ENCODE measurements around the gene CCR6.
"Not testable (repeated sequence)": the region's sequence is repeated elsewhere in the genome, so short reads cannot be mapped to it uniquely, and the experiment has no call there.

The CCR6 gene

GRCh38 chr6:167182913-167183314 lies 60.0 kb downstream of the CCR6 start:
- not testable (repeated sequence) for H3K4me3 ChIP-seq (ENCODE audit: low read depth in 1 of 2, low read length in 2 of 2); H3K27me3 ChIP-seq (ENCODE audit: low read depth, low read length); H3K27ac ChIP-seq (ENCODE audit: low read length); H3K4me1 ChIP-seq (ENCODE audit: control insufficient read depth in 1 of 2, insufficient read depth in 2 of 2, low read length in 2 of 2); H3K36me3 ChIP-seq (ENCODE audit: control insufficient read depth in 1 of 2, insufficient read depth in 2 of 2, low read length in 2 of 2); H3K9me3 ChIP-seq (ENCODE audit: control insufficient read depth in 1 of 2, low read length in 2 of 2)

GRCh38 chr6:167185101-167185500 lies 62.2 kb downstream of the CCR6 start:
- not testable (repeated sequence) for H3K4me3 ChIP-seq (ENCODE audit: low read depth in 1 of 2, low read length in 2 of 2); H3K36me3 ChIP-seq (ENCODE audit: control insufficient read depth in 1 of 2, insufficient read depth in 2 of 2, low read length in 2 of 2); H3K9me3 ChIP-seq (ENCODE audit: control insufficient read depth in 1 of 2, low read length in 2 of 2); H3K4me1 ChIP-seq (ENCODE audit: control insufficient read depth in 1 of 2, insufficient read depth in 2 of 2, low read length in 2 of 2); H3K27me3 ChIP-seq (ENCODE audit: low read depth, low read length); H3K27ac ChIP-seq (ENCODE audit: low read length)

- H3K27ac ChIP-seq (ENCODE audit: low read length); H3K27me3 ChIP-seq (ENCODE audit: low read depth, low read length); H3K9me3 ChIP-seq (ENCODE audit: control insufficient read depth in 1 of 2, low read length in 2 of 2); H3K4me1 ChIP-seq (ENCODE audit: control insufficient read depth in 1 of 2, insufficient read depth in 2 of 2, low read length in 2 of 2); H3K36me3 ChIP-seq (ENCODE audit: control insufficient read depth in 1 of 2, insufficient read depth in 2 of 2, low read length in 2 of 2); H3K4me3 ChIP-seq (ENCODE audit: low read depth in 1 of 2, low read length in 2 of 2): not testable (repeated sequence)
These were observed 64.4 kb downstream of the CCR6 start for GRCh38 chr6:167187275-167187674.

All from muscle layer of duodenum (tissue), 2 donors.